ENCODE measurements around the gene KPNB1. TPM values are rescaled to one million over a fixed set of nuclear protein-coding genes. Genes with fewer than 3 reads are reported as not detected.

Gene KPNB1
- polyA plus RNA-seq, 3 donors, result 5.8 to 83.3 (median 13.2) TPM

DNA sequence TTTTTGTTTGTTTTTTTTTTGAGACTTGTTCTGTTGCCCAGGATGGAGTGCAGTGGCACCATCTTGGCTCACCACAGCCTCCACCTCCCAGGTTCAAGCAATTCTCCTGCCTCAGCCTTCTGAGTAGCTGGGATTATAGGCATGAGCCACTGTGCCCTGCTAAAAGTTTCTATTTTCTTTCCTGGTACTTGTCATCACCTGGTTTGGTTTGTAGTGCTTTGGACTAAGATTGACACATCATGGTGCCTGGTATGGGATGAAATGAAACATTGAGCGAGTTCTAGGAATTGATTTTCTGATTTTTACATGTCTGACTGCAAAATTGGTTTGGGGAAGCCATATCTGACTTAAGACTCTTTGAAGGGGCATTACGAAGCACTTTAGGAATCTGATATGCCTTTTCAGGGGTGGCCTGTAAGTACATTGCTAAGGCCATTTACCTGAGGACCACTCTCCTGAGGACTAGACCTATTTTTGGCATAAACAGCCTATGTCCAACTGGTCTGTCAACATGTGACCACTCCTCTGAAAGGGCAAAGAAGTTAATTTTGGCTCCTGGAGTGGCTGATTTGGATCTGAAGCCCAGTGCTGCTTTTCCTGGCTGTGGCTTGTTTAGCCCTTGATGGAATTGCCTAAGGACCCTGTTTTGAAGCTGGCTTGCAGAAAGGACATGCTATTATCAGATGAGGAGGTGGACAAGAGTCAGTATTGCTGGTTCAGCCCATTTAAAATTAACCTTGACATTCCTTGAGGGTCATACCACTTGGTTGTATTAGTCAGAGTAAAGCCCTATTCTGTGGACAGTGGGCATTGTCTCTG, 25.9 kb downstream of the KPNB1 start:
- 94% methylated on average over 2 of the region's 2 CpGs for WGBS (ENCODE audit: insufficient coverage)
- Histone ChIP-seq H3K79me2 (ENCODE audit: insufficient read depth, low read length) (peaks cover 24% of the 10 kb centered on the region), H2AFZ (ENCODE audit: insufficient read depth, low read depth, low read length, poor library complexity, severe bottlenecking) (no peak overlapping the region)

DNA sequence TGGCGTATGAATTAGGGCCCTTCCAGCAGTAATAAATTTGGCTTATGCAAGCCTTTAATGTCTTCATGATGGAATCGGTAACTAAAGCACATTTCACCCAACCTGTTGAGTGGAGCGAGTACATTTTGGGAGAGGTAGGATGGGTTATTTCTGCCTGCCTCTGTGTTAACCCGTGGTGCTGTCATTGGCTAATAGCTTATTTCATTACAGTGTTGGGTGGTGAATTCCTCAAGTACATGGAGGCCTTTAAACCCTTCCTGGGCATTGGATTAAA, 26.4 kb downstream of the KPNB1 start:
- Histone ChIP-seq H3K9me3 (replicated peaks in 1 of 2; ENCODE audit: control insufficient read depth in 1 of 2, insufficient read depth in 1 of 2, low read length in 2 of 2) (no peaks in the 10 kb centered on the region), H3K4me1 (ENCODE audit: control insufficient read depth in 1 of 2, insufficient read depth in 2 of 2, low read length in 2 of 2) (peaks cover 6% of the 10 kb centered on the region in 2 donors), H3K4me3 (replicated peaks in 1 of 3; ENCODE audit: low read depth in 2 of 3, low read length in 3 of 3) (no peak overlapping the region), H3K79me2 (ENCODE audit: insufficient read depth, low read length) (peaks cover 18% of the 10 kb centered on the region), H3K27me3 (ENCODE audit: control insufficient read depth in 2 of 2, insufficient read depth in 2 of 2, low read length in 2 of 2) (no peaks in the 10 kb centered on the region), H4K20me1 (ENCODE audit: insufficient read depth, low read length) (peaks cover 71% of the 10 kb centered on the region), H3K4me2 (replicated peaks; ENCODE audit: extremely low read depth, low read length, poor library complexity, severe bottlenecking) (no peak overlapping the region), H3K36me3 (replicated peaks in 1 of 2; ENCODE audit: control insufficient read depth in 1 of 2, insufficient read depth in 2 of 2, low read length in 2 of 2) (peaks cover 98 to 100% of the 10 kb centered on the region in 2 donors), H3K27ac (ENCODE audit: low read depth in 1 of 2, low read length in 2 of 2) (no peak overlapping the region), H2AFZ (ENCODE audit: insufficient read depth, low read depth, low read length, poor library complexity, severe bottlenecking) (no peak overlapping the region), H3K9ac (ENCODE audit: insufficient read depth, low read length, poor library complexity, severe bottlenecking) (no peak overlapping the region)
- peaks cover 0 to 1% (median 0%) of the 10 kb centered on the region in 7 donors for H3K9me3 Mint-ChIP-seq
- H3K27ac Mint-ChIP-seq, result no peak overlapping the region
- no peak for DNase-seq
- no peaks in the 10 kb centered on the region for H3K27me3 Mint-ChIP-seq (ENCODE audit: low read depth in 3 of 3)
- peaks cover 92 to 99% of the 10 kb centered on the region in 2 donors for H3K36me3 Mint-ChIP-seq
- intact Hi-C loops (cut with micrococcal nuclease), result no loop called here
- TF ChIP-seq, protein P1, sequence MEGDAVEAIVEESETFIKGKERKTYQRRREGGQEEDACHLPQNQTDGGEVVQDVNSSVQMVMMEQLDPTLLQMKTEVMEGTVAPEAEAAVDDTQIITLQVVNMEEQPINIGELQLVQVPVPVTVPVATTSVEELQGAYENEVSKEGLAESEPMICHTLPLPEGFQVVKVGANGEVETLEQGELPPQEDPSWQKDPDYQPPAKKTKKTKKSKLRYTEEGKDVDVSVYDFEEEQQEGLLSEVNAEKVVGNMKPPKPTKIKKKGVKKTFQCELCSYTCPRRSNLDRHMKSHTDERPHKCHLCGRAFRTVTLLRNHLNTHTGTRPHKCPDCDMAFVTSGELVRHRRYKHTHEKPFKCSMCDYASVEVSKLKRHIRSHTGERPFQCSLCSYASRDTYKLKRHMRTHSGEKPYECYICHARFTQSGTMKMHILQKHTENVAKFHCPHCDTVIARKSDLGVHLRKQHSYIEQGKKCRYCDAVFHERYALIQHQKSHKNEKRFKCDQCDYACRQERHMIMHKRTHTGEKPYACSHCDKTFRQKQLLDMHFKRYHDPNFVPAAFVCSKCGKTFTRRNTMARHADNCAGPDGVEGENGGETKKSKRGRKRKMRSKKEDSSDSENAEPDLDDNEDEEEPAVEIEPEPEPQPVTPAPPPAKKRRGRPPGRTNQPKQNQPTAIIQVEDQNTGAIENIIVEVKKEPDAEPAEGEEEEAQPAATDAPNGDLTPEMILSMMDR (IDR thresholded peaks at IDR 0.05), result no peak
- 100% methylated on average over 2 of the region's 4 CpGs for WGBS (ENCODE audit: insufficient coverage)
- no peak overlapping the region for H3K4me3 Mint-ChIP-seq
- peaks cover 4% of the 10 kb centered on the region for H3K4me1 Mint-ChIP-seq

More for the DNA sequence above, 25.9 kb downstream of the KPNB1 start:
- no peaks in the 10 kb centered on the region for H3K9me3 ChIP-seq (replicated peaks in 1 of 2; ENCODE audit: control insufficient read depth in 1 of 2, insufficient read depth in 1 of 2, low read length in 2 of 2)
- H3K9ac ChIP-seq (ENCODE audit: insufficient read depth, low read length, poor library complexity, severe bottlenecking), result no peak overlapping the region
- no peak for DNase-seq
- TF ChIP-seq, protein P1 (IDR thresholded peaks at IDR 0.05), result no peak
- H3K36me3 ChIP-seq (replicated peaks in 1 of 2; ENCODE audit: control insufficient read depth in 1 of 2, insufficient read depth in 2 of 2, low read length in 2 of 2), result peaks cover 98 to 100% of the 10 kb centered on the region in 2 donors
- intact Hi-C loops (cut with micrococcal nuclease), result no loop called here
- Mint-ChIP-seq H3K27ac (peak overlapping the region in 1 of 7 donors; percentile 62), H3K36me3 (peaks cover 91 to 99% of the 10 kb centered on the region in 2 donors), H3K4me3 (no peak overlapping the region), H3K27me3 (ENCODE audit: low read depth in 3 of 3) (no peaks in the 10 kb centered on the region), H3K9me3 (no peaks in the 10 kb centered on the region), H3K4me1 (peaks cover 9% of the 10 kb centered on the region)
- peaks cover 11 to 12% of the 10 kb centered on the region in 2 donors for H3K4me1 ChIP-seq (ENCODE audit: control insufficient read depth in 1 of 2, insufficient read depth in 2 of 2, low read length in 2 of 2)
- peaks cover 68% of the 10 kb centered on the region for H4K20me1 ChIP-seq (ENCODE audit: insufficient read depth, low read length)
- no peak overlapping the region for H3K27ac ChIP-seq (ENCODE audit: low read depth in 1 of 2, low read length in 2 of 2)
- no peak overlapping the region for H3K4me3 ChIP-seq (replicated peaks in 1 of 3; ENCODE audit: low read depth in 2 of 3, low read length in 3 of 3)
- H3K27me3 ChIP-seq (ENCODE audit: control insufficient read depth in 2 of 2, insufficient read depth in 2 of 2, low read length in 2 of 2), result no peaks in the 10 kb centered on the region
- H3K4me2 ChIP-seq (replicated peaks; ENCODE audit: extremely low read depth, low read length, poor library complexity, severe bottlenecking), result no peak overlapping the region

Data from CD14-positive monocyte (primary cell).